ENCODE measurements around the gene PLCL2.

The PLCL2 gene

DNA sequence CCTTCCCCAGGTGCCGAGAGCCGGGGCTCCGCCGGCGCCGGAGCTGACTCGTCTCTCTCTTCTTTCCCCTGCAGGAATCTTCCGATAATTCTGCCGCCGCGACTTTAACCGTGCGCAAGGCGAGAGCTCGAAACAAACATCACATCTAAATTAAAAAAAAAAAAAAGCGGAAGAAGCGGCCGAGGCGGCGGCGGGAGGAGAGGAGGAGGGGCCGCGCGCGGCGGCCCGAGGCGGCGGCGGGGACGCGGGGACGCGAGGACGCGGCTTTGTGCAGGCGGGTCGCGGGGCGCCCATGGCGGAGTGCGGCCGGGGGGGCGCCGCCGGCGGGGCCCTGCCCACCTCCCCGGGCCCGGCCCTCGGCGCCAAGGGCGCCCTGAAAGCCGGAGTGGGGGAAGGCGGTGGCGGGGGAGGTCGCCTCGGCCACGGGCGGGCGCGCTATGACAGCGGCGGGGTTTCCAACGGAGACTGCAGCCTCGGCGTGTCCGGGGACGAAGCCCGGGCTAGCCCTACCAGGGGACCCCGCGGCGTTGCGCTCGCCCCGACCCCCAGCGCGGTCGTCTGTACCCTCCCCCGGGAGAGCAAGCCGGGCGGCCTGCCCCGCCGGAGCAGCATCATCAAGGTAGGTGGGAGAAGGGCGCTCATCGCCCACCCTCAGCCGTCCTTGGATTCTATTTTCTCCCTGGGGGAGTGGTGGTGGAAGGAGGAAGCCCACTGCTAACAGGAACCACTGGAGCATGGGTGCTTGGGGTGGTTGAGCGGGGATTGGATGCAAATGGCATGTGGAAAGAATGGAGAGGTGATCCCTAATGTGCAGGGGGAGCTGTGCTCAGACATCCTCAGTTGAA lies at the start of gene PLCL2:
TSS of gene PLCL2 (plus strand) at position 208 of the 845 bp plus-strand sequence. CDS start at position 293, 85 bp downstream.
- no peak for DNase-seq

DNA sequence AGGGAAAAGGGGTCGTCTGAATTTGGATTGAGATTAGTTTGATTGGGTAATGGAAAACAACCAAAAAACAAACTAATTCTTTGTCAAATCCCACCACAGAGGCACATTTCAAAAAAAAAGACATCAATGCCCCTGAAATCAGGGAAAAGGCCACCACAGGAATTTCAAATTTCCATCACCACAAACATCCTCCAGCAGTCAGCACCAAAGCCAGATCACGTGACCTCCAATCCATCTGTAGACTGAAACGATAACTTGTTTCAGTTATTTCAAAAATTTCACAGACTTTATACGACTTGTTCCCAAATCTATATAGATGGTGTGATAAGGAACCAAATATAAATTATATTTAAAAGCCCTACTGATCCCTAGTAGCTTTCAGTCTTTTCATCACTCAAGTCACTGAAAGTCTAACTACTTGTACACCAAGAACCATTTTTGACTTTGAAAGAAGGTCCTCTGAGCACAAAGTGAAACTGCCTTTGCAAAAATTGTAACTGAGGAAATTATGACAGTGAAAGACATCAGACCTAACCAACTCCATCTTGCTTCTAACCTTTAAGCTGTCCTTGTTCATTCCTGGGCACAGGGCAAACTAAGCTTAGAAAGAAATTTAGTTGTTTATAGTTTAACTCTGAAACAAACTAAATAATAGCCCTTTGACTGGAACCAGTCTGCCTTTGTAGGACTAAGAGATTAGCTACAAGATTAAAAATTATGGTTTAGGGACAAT lies 48.1 kb upstream of the PLCL2 start:
- no peak for DNase-seq

DNA sequence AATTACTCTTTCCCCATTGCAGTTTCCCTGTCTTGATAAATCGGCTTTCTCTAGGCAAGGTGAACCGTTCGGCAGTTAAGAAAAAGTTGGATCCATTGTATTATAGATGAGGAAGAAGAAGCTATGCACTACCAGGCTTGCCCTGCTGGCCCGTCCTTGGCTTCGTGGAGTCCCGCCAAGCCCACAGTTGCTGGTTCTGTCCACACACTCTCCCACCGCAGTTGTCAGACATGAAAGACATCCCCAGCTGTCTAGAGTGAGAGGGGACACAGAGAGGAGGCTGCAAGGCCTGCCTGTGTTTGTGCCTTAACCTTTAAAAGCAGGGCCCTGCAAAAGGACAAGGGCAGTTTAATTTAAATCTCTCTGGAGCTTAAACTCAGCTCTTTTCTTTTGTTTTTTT lies 47.2 kb upstream of the PLCL2 start:
- no peak for DNase-seq

DNA sequence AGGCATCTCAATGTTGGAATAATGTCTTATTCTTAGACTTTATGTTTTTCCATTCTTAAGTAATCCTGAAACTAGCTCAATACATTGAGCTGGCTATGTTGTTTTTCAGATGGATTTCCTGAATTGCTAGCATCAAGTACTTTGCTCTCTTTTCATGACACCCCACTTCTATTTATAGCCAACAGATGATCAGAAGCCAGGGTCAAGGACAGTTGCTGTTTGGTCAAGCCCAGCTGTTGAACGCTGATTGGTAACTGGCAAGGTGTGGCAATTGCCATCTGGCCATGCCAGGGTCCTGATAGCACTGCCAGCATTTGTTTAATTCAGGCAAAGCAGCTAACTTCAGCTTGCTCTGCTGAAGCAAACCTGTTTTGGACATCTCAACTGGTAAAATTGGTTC lies 46.2 kb upstream of the PLCL2 start:
- DNase-seq, result no peak

DNA sequence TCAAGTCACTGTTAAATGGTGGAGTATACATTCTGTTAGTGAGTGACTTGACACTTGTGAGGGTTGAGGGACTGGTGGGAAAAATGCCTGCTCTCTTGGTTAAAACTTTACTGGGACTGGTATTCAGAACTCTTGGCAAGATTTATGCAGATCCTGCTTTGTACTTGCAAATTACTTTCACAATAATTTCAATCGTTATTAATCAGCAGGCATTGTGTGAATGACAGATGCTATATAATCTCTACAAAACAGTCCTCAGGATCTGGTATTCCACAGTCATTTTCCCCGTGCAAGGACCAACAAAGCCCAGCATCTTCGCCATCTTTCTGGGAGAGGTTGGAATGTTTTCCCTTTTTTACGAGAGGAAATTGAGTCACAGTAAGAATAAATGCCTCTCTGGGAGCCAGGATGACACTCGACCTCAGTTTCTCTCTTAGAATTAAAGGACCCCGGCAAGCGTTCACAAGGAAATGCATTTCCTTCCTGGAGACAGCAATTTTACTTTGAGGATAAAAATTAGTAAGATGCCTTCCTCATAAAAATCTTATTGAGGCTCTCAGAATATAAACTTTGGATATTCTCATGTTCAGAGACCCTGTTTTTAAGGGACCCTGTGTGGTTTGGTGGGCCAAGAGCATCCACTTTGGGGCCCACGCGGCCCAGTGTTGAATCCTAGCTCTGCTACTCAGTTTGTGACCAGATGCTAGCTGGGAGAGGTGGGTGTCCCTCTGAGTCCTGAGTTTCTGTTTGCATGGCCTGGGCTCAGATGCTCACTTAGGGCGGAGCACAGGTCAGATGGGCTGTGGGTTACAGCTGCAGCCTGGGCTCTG lies 45.3 kb upstream of the PLCL2 start:
- no peak for DNase-seq

DNA sequence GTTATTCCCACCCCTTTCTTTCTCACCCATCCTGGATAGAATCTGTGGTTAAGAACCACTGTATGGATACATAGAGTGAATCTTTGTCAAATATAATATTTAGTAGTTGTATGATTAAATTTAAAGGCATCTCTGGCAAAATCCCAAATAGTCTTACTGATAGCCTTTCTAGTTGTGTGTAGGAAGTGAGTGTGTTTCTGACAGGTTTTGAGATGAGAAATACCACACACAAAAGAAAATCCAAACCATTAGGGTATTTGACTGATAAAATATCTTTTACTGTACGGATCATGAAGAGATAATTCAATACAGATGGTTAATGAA lies 44.7 kb upstream of the PLCL2 start:
- no peak for DNase-seq

DNA sequence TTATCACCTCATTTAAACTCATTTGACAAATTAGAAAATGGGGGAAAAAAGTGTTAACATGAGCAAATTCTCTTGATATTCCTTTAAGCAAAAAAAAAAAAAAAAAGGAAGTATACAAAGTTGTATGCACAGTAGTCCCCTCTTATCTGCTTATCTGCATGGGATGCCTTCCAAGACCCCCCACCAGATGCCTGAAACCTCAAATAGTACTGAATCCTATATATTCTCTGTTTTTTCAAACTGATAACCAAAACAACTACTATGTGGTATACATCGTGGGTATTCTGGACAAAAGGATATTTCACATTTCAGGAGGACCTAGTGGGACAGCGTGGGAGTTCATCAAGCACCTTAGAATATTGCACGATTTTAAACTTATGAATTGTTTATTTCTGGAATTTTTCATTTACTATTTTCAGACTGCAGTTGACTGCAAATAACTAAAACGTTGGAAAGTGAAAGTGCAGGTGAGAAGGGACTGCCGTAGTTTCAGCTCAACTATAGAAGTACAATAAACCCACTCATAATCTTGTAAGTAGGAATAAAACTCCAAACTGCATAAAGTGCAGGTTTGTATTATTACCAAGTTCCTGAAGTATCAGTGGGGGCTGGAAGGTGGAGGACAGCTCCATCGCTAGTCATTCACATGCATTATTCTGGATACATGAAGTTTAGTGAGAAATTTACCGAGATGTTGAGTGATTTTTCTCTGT lies 43.6 kb upstream of the PLCL2 start:
- no peak for DNase-seq

DNA sequence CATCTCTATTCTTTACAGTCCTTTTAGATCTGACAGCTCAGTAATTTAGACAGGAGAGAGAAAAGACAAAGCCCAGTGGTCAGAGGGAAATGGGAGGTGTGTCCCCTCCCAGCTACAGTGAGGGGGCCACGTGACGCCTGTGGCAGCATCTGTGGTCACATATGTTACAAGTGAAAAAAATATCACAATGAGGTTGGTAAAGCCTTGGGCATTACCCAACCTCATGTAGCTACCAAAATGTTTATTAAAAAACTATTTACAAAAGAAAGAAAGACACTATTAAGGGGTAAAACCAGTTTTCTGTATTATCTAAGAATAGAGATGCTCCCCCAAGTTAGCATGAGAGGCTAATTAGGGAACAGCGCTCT lies 42.9 kb upstream of the PLCL2 start:
- no peak for DNase-seq

DNA sequence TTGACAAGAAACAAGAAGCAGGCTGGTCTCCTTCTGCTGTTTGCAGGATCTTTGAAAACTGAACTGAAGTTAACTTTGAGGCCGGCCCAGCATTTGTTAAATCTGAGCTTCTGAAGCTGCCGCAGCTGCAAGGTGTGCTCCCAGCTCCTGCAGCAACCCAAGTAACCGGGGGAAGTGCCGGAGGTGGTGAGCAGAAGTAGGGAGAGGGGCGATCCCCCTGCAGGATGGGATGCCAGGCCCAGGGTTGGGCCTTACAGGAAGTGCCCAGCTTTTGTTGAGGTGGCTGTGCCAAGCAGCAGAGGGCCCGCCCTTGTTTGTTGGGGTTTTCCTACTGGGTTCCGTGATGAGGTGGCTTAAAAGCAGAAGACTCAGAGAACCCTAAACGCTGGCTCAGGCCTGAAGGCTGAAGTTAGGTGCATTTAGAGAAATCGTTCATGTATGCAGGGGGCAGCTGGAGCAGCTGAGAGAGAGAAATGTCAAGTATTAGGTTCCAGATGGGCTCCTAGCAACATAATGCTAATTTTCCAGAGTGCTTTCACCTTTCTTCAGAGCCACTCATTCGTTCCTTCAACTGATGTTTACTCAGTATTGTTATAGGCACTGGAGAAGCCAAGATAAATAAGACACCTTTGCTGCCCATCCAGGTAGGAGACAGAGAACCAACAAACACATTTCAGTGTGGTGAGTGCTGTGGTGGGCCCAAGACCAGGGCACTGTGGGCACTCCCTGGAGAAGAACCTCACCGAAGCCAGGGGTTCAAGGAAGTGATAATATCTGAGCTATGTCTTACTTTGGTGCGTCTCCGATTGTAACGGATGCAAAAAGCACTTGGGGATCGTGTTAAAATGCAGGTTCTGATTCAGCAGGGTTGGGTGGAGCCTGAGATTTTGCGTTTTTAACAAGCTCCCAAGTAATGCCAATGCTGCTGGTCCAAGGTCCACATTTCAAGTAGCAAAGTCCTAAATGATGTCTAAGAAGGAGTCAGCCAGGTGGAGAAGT lies 42.2 kb upstream of the PLCL2 start:
- DNase-seq, result peak in 1 of 2 experiments; percentile 21

DNA sequence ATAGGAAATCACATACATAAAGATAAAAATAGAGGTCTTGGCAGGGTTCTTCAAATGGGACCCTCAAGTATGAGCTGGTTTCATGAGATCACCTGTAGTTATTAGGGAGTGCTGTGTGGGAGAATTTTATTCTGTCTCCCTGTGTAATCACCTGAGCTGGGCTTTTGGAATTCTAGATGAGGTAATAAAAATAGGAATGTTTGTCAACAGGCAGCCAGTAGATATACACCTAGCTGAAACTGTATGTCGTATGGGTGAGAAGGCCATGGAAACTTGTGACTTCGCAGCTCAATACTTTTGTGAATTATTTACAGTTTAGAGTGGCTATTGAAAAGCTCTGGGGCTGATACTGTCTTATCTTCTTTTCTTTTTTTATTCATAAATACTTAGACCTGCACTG lies 40.5 kb upstream of the PLCL2 start:
- no peak for DNase-seq

DNA sequence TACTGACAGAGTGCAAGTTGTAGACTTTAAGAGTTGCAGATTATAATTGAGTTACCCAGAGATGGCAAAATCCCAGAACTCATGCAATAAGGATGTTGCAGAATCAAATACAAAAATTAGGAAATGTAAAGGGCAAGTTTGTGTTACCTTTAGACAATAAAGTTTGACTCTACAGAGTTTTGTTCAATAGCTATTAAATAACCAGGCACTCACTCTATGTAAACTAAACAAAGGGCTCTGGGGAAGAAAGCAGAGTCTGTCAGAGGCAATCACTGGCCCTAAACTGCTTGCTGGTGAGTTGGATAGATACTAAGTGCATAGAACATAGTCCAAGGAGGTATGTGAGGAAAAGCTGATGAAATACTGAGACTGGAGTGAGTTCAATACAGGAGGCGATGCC lies 40.0 kb upstream of the PLCL2 start:
- no peak for DNase-seq

DNA sequence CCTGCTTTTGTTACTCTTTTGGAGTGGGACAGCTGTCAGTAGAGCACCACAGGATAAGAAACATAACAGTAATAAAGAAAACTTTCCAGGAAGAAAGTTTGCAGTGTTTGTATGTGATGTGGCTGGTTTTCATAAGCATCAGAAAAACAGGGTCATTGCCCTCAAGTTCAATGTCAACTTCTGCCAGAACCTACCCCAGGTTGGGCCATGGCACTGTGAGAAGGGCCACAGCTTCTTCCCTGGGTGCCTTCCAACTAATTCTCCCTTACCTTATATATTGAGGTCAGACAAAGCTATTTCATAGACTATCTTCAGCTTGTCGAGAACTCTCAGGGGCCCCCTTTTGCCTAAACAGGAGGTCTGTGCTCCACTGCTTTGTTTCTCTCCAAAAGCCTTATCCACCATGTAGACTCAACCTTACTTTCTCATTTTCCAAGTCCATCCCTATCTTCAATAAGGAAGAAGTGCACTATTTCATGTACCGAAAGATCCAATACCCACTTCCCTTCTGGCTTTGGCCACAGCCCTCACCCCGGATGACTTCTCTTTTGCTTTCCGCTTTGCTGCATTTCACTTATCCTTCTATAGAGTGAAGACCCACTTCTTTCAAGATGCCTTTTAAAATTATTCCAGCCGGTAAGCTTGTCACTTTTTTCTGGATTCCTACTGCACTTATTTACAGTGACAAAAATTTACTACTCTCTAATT lies 38.2 kb upstream of the PLCL2 start:
- no peak for DNase-seq

DNA sequence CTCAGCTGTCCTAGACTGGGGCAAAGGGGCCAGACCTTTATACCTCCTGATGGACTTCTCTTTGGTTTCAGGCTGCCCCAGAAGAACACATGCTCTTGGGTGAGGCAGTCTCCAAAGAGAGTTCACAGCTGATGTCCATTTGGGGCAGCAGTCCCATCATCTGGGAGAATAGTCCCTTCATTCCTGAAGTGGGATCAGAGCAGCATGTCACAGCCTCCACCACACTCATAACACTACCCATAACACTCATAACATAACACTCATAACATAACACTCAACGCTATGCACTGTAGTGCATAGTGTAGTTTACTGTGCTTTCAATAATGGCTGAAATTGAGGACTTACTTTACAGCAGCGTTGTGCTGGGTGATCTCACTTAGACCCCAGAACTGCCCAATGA lies 36.7 kb upstream of the PLCL2 start:
- no peak for DNase-seq

DNA sequence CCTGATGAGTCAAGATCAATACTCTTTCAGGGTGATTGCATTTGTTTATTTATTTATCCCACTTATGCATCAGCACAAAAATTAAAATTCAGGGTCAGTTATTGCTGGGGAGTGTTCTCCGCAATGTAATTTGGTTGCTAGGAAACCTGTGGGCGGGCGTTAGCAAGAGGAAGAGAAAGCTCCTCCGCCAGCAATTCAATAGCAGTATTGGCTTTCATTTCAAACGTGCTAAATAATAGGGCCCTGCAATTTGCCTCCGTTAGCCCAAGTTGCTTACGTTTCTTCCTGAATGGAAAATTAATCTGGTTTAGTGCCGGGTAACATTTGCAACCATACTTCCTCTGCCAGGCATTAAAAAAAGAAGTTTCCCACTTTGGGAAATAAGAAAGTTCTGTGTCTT lies 35.5 kb upstream of the PLCL2 start:
- DNase-seq, result no peak

DNA sequence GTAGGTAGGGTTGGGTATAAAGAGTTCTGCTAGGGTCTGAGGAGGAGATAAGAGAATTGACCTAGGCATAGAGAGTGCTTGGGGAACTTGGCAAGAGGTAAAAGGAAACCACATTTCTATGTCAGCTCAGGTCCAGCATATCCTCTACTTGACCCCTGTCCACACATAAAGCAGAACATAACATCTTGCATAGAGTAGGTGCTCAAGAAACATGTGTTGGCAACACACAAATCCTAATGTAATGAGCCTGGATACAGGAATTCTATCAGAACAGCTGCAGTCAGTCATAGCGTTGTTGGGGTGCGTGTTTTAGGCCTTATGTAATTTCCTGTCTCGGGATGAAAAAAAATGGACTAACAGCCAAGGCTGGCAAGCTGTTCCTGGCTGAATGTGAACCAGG lies 35.0 kb upstream of the PLCL2 start:
- no peak for DNase-seq

DNA sequence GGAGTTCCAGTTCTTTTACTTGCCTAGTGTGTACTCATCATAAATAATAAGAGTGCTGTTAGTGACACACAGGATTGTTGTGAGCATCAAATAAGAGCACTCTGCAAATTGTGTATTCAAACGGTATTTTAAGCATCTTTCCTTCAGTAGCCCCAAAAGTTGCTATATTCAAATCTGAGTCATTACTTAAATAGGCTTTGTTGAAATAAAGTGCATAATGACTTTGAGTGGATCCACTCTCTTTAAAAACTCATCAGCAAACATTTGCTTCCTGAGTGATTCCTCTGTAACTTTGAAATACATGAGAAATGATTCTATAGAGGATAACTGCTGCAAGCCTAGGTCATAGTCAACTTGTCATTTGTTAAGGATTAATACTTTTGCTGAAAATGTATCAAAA lies 29.3 kb upstream of the PLCL2 start:
- DNase-seq, result no peak

DNA sequence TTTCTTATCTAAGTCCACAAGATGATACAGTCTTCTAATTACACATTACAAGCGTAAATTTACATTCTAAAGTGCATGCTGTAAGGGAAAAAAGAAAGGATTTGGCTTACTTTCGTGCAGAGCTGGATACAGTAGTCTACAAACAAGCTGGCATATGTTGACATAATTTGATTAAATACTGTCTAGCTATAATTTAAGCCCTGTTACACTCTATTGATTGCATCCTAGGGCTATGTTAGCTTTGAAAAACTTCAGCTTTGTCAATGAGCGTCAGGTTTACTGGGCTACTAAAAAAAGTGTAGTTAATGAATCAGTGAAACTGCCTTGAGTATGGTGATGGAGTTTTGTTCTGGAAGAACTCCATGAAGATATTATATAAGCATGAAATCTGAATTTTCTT lies 24.5 kb upstream of the PLCL2 start:
- DNase-seq, result no peak

DNA sequence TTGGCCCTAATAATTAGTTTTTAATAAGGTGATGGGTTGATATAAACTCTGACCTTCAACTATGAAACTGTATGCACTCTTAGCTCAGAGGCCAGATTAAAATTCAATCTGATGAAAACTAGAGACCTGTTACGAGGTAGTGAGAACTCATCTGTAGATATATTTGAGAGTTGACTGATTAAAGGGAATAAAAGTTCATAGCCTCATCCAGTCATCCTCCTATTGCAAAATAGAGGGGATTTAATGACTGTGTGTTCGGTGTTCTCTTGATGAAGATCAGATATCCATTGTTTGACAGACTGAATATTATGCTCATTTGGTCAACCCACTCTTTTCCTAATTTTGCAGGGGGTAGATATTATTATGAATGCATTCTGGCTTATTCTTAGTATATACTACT lies 23.3 kb upstream of the PLCL2 start:
- DNase-seq, result no peak

DNA sequence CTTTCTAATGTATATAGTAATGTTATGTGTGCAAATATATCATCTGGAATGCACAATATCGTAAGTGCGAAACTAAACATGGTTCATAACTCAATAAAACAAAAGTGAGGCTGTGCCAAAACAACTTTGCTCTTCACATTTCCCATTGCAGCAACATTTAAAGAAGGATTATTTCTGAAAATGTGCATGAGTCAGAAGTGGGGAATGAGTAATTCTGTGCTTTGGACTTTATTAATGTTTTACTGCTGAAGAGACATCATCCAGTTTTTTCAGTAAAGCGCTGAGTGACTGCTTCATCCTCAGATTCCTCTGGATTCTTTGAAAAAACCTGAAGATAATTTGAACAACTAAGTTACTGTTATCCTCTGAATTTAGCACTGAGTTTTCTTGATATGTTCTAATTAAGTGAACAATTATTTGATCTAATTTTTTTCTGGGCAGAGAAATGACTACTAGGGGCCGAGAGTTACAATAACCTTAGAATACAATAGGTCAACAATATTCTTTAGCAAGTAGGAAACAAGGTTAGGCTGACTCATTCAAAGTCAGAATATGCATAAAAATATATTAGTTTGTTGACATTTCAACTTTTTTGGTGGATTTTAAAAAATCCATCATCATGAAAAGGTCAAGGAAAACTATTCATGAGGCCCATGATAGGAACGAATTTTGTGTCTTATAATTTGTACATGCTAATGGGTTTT lies 20.0 kb upstream of the PLCL2 start:
- DNase-seq, result no peak

DNA sequence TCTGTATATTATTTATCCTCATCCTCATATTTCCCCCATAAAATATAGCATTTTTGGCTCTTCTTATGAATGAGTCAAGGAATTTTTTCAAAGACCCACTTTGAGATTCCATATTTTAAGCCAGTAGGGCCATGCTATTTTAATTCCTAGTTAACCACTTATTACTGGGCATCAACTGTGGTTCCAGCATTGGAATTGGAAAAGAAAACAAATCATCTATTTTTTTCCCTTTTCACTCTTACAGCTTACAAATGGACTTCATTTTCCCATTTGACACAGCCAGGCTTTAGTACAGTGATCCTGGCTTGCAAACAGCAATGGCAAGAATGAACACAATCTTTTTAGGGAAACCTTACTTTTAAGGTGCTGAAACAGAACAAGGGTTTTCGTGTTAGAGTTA lies 19.4 kb upstream of the PLCL2 start:
- DNase-seq, result no peak

DNA sequence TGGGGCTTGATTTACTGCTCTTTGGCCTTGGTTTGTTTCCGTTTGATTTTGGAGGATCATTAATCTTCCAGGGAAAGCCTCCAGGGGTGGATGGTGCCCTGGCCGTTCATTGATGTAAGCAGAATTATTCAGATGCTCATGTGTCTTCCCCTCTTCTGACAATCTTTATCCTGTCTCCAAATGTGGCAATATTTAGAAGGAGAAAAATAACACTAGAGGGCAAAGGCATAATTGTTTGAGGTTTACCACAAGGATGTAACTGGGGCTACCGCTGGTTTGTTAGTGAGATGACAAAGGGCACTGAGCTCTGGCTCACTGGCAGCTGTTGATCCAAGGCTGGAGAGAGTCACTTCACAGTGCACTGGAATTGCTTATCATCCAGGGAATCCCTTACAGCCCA lies 18.2 kb upstream of the PLCL2 start:
- DNase-seq, result no peak
